SK-N-SH (cell line): ENCODE results near the gene GSTA5. TPM values are rescaled to one million over a fixed set of nuclear protein-coding genes. Genes with fewer than 3 reads are reported as not detected.
"Not testable (repeated sequence)": the region's sequence is repeated elsewhere in the genome, so short reads cannot be mapped to it uniquely, and the experiment has no call there.

Experiments used
- CTCF ChIA-PET: fragments of 300-600, 350-600 bp; formaldehyde crosslinking; extraction: SDS; loops from one replicate; lab custom pipeline; 2021; lab: Yijun Ruan, JAX
- POLR2A ChIA-PET: fragments of 350-600 bp; sonication (Branson Sonifier 250); formaldehyde crosslinking; extraction: SDS; loops from one replicate; lab custom pipeline; 2020; ENCODE audit warnings: antibody characterized with exemption, inconsistent platforms; lab: Yijun Ruan, JAX
- DNase-seq: peaks from one replicate; pipeline ENCODE4 v3.0.0; 2012
- H2AFZ ChIP-seq: fragments of 200-600 bp; sonication (generic); 2 replicates; pipeline ENCODE4 v1.8.1; 2016; ENCODE audit warnings: antibody characterized with exemption, mild to moderate bottlenecking, low read depth
- H3F3A ChIP-seq: fragments of 200-600 bp; sonication (generic); replicated peaks from 2 replicates; pipeline ENCODE3; 2016; ENCODE audit warnings: antibody characterized with exemption, mild to moderate bottlenecking; ENCODE audit not compliant: insufficient read depth
- H3K27ac ChIP-seq, 2 experiments: fragments of 200-500 bp in 1 of 2; fragments of 200-600 bp in 1 of 2; sonication (Bioruptor generic) in 1 of 2; sonication (generic), shearing (Covaris generic) in 1 of 2; 2 replicates each; pipeline versions ENCODE4 v1.5.1 to v1.6.1; 2014 to 2016; ENCODE audit warnings: low read depth in 2 of 2, inconsistent platforms in 1 of 2, low read length in 1 of 2, mild to moderate bottlenecking in 1 of 2, mixed read lengths in 1 of 2
- H3K27me3 ChIP-seq: fragments of 200-600 bp; sonication (generic), shearing (Covaris generic); 2 replicates; pipeline ENCODE4 v1.6.1; 2016; ENCODE audit warnings: mixed run types; ENCODE audit not compliant: insufficient read depth
- H3K36me3 ChIP-seq, 2 experiments: fragments of 200-500 bp in 1 of 2; fragments of 200-600 bp in 1 of 2; sonication (Bioruptor generic) in 1 of 2; sonication (generic) in 1 of 2; replicated peaks in 1 of 2; 2 replicates each; pipeline versions ENCODE3 to v1.5.1; 2014 to 2016; ENCODE audit warnings: low read length in 1 of 2, mild to moderate bottlenecking in 1 of 2; ENCODE audit not compliant: insufficient read depth in 2 of 2, control insufficient read depth in 1 of 2
- H3K4me1 ChIP-seq, 2 experiments: fragments of 200-500 bp in 1 of 2; fragments of 200-600 bp in 1 of 2; sonication (Bioruptor generic) in 1 of 2; sonication (generic), shearing (Covaris generic) in 1 of 2; 2 replicates each; pipeline versions ENCODE4 v1.5.1 to v1.6.1; 2014 to 2016; ENCODE audit warnings: low read depth in 1 of 2, low read length in 1 of 2, mixed run types in 1 of 2; ENCODE audit not compliant: insufficient read depth in 2 of 2, control insufficient read depth in 1 of 2
- H3K4me2 ChIP-seq: fragments of 200-600 bp; sonication (generic), shearing (Covaris generic); 2 replicates; pipeline ENCODE4 v1.6.1; 2017; ENCODE audit warnings: mixed run types
- H3K4me3 ChIP-seq, 2 experiments: fragments of 200-500 bp in 1 of 2; fragments of 200-600 bp in 1 of 2; sonication (Bioruptor generic) in 1 of 2; sonication (generic), shearing (Covaris generic) in 1 of 2; 2 replicates each; pipeline versions ENCODE4 v1.5.1 to v1.8.1; 2014 to 2016; ENCODE audit warnings: low read depth in 2 of 2, inconsistent platforms in 1 of 2, low read length in 1 of 2, mild to moderate bottlenecking in 1 of 2, mixed read lengths in 1 of 2, moderate library complexity in 1 of 2
- H3K79me2 ChIP-seq: fragments of 200-600 bp; sonication (generic); 2 replicates; pipeline ENCODE4 v1.8.1; 2017; ENCODE audit warnings: mild to moderate bottlenecking; ENCODE audit not compliant: insufficient read depth
- H3K9ac ChIP-seq: fragments of 200-600 bp; sonication (generic); 2 replicates; pipeline ENCODE4 v1.6.1; 2017; ENCODE audit warnings: mixed run types
- H3K9me2 ChIP-seq: fragments of 200-600 bp; sonication (generic); 2 replicates; pipeline ENCODE4 v1.6.1; 2017; ENCODE audit warnings: mixed run types
- H3K9me3 ChIP-seq: fragments of 200-600 bp; sonication (generic); 2 replicates; pipeline ENCODE4 v1.6.1; 2017; ENCODE audit warnings: mixed run types, mild to moderate bottlenecking, moderate library complexity
- H4K20me1 ChIP-seq: fragments of 200-600 bp; sonication (generic); 2 replicates; pipeline ENCODE4 v1.6.1; 2017; ENCODE audit warnings: mild to moderate bottlenecking, mixed run types; ENCODE audit not compliant: insufficient read depth
- FOXJ3 ChIP-seq: sonication (generic); formaldehyde crosslinking; IDR thresholded peaks from 2 replicates; pipeline ENCODE4 v1.5.1; 2020; ENCODE audit warnings: mild to moderate bottlenecking, missing genetic modification reagents
- MAX ChIP-seq: IDR thresholded peaks from 2 replicates; pipeline ENCODE4 v1.4.0; 2012; ENCODE audit warnings: low read depth
- MEF2A ChIP-seq: IDR thresholded peaks from 2 replicates; pipeline ENCODE4 v1.4.0; 2012; ENCODE audit warnings: low read depth, borderline replicate concordance
- RAD21 ChIP-seq: IDR thresholded peaks from 2 replicates; pipeline ENCODE4 v1.6.1; 2012; ENCODE audit warnings: mild to moderate bottlenecking, low read length
- REST ChIP-seq: IDR thresholded peaks from 2 replicates; pipeline ENCODE4 v1.6.1; 2012; ENCODE audit warnings: mild to moderate bottlenecking, low read depth, low read length, moderate library complexity
- ZBTB33 ChIP-seq: IDR thresholded peaks from 2 replicates; pipeline ENCODE4 v1.4.0; 2012; ENCODE audit warnings: low read depth, borderline replicate concordance
- WGBS: methylation state at CpG from one replicate; pipeline ENCODE4 v1.1.6; 2017; ENCODE audit warnings: low lambda C conversion rate; 5-methylcytosine and 5-hydroxymethylcytosine counted together
- polyA plus RNA-seq, 3 experiments: library from polyadenylated mRNA; depleted of rRNA; stranded (reverse); fragments of >200 nt; gene quantifications; 2 replicates each; pipeline ENCODE4 v1.2.3, GENCODE V29; 2012
- TF ChIP-seq, protein P1 (sequence below): fragments of 200-600 bp; sonication (generic); IDR thresholded peaks from 2 replicates; pipeline ENCODE4 v1.6.1; 2017; ENCODE audit warnings: antibody characterized with exemption, mild to moderate bottlenecking, moderate library complexity

GSTA5 gene
- polyA plus RNA-seq, 1 of the 3 experiments (the other 2 are of a cell fraction): not detected

DNA sequence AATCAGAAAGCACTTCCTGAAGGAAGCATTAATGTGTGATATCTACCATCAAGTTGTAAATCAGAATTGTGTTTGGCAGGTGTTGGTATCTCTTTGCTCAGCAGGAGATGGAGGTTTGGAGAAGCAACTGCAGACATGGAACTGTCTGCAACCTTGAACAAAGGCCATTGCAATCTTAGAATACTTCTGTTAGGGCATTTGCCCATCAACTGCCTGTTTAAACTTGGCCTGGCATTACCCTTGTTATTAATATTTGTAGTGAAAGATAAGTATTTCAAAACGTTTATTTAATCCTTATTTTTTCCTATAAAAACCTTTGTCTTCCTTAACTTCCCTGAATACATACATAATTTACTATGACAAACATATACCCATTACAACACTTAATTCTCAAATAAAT, 14.1 kb downstream of the GSTA5 start (continued):
- TF ChIP-seq, protein P1, sequence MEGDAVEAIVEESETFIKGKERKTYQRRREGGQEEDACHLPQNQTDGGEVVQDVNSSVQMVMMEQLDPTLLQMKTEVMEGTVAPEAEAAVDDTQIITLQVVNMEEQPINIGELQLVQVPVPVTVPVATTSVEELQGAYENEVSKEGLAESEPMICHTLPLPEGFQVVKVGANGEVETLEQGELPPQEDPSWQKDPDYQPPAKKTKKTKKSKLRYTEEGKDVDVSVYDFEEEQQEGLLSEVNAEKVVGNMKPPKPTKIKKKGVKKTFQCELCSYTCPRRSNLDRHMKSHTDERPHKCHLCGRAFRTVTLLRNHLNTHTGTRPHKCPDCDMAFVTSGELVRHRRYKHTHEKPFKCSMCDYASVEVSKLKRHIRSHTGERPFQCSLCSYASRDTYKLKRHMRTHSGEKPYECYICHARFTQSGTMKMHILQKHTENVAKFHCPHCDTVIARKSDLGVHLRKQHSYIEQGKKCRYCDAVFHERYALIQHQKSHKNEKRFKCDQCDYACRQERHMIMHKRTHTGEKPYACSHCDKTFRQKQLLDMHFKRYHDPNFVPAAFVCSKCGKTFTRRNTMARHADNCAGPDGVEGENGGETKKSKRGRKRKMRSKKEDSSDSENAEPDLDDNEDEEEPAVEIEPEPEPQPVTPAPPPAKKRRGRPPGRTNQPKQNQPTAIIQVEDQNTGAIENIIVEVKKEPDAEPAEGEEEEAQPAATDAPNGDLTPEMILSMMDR: no peak
- TF ChIP-seq REST (no peak), RAD21 (no peak), ZBTB33 (no peak), MEF2A (no peak), MAX (no peak), FOXJ3 (CRISPR knock-in tag) (no peak)

DNA sequence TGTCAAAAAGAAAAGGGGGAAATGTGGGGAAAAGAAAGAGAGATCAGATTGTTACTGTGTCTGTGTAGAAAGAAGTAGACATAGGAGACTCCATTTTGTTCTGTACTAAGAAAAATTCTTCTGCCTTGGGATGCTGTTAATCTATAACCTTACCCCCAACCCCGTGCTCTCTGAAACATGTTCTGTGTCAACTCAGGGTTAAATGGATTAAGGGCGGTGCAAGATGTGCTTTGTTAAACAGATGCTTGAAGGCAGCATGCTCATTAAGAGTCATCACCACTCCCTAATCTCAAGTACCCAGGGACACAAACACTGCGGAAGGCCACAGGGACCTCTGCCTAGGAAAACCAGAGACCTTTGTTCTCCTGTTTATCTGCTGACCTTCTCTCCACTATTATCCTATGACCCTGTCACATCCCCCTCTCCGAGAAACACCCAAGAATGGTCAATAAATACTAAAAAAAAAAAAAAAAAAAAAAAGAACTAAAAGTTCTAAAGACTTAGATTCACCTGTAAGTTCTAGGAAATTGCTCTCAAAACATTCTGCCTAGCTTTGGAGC, 14.6 kb downstream of the GSTA5 start:
- H3K9me3 ChIP-seq, POLR2A ChIA-PET, H3K4me3 ChIP-seq, H2AFZ ChIP-seq, H3K4me1 ChIP-seq, H3K36me3 ChIP-seq, CTCF ChIA-PET, H3K9me2 ChIP-seq, H3F3A ChIP-seq, H3K9ac ChIP-seq, DNase-seq, H3K79me2 ChIP-seq, H3K27me3 ChIP-seq, H4K20me1 ChIP-seq, H3K27ac ChIP-seq, H3K4me2 ChIP-seq: not testable (repeated sequence)
- WGBS: 8% methylated on average over 4 of the region's 4 CpGs

GRCh38 chr6:52825270-52825793, 15.3 kb downstream of the GSTA5 start:
- H3K4me3 ChIP-seq, H3K9me3 ChIP-seq, H4K20me1 ChIP-seq, H2AFZ ChIP-seq, POLR2A ChIA-PET, H3K79me2 ChIP-seq, DNase-seq, H3K27me3 ChIP-seq, H3K4me1 ChIP-seq, H3K4me2 ChIP-seq, H3K27ac ChIP-seq, CTCF ChIA-PET, H3F3A ChIP-seq, H3K9ac ChIP-seq, H3K9me2 ChIP-seq, H3K36me3 ChIP-seq: not testable (repeated sequence)
- WGBS: 20% methylated on average over 6 of the region's 25 CpGs
